DMS79 treated with DMSO at 0.1 percent for 48 hours (cell line): ENCODE results near the gene ATP10B.
A peak's percentile ranks its signal among the peaks of the same experiment; 100 is the strongest.
"Not testable (repeated sequence)": the region's sequence is repeated elsewhere in the genome, so short reads cannot be mapped to it uniquely, and the experiment has no call there.

Experiments used
- DNase-seq: peaks from one replicate; lab custom pipeline; 2025; lab: John Stamatoyannopoulos, UW

Gene ATP10B

DNA sequence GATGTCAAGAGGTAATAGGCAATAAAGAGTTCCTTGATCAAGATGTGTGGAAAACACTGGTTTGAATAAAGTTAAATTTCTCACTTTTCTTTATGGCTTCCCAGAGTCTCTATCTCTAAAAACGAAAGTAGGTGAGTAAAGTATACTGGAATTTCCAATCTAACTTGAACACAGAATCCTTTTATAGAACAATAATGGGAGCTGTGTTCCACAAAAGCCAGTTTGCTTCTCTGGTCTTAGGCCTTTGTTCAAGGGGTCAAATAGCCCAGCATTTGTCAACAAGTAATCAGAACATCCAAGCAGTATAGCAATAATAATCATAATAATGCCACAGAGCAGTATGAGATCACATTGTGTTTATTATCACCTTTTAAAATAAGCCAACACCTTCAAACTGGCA is 20.2 kb downstream of the ATP10B start:
- no peak for DNase-seq

DNA sequence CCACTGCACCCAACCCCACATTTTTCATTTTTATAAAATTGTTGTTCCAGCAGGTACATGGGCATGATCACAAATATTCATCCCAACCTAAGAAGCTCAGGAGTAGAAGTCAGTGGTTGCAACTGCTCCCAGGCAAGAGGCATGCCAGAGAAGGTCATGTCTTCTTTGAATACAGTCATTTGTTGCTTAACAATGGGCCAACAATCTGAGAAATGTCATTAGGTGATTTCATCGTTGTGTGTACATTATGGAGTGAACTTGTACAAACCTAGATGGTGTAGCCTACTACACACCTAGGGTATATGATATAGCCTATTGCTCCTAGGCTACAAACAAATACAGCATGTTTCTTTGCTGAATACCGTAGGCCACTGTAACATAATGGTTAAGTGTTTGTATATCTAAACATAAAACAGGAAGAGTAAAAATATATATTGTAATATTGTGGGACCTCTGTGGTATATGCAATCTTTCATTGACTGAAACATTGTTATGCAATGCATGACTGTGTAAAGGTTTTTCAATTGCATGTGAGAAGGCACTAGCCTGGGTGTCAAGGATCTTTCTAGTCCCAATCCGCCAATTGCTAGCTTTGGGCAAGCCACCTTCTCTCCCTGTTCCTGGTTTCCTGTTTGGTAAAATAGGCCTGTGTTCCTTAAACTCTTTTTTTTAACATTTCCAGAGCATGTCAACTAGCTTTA is 27.6 kb downstream of the ATP10B start:
- no peak for DNase-seq

DNA sequence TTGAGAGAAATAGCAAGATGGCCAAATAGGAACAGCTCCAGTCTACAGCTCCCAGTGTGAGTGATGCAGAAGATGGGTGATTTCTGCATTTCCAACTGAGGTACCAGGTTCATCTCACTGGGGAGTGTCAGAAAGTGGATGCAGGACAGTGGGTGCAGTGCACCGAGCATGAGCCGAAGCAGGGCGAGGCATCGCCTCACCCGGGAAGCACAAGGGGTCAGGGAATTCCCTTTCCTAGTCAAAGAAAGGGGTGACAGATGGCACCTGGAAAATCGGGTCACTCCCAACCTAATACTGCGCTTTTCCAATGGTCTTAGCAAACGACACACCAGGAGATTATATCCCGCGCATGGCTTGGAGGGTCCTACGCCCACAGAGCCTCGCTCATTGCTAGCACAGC is 39.0 kb downstream of the ATP10B start:
- DNase-seq: not testable (repeated sequence)

DNA sequence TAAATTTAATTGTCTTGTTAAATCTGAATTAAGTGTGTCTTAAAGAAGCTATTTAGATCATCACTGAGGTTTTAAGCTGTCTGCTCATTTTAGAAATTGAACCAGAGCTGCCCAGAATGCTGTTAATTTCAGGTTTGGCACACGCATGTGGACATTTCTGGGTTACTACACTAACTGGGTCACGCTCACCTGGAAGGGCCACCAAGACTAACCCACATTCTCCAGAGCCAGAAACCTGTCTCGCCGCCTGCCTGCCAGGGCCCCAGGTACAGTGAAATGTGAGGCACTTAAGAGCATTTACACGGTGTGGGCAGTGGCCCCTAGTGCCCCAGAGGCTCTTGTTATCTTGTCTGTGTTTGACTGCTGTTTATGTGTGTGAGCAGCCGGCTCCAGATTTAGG is 46.6 kb downstream of the ATP10B start:
- DNase-seq: peak; percentile 12

DNA sequence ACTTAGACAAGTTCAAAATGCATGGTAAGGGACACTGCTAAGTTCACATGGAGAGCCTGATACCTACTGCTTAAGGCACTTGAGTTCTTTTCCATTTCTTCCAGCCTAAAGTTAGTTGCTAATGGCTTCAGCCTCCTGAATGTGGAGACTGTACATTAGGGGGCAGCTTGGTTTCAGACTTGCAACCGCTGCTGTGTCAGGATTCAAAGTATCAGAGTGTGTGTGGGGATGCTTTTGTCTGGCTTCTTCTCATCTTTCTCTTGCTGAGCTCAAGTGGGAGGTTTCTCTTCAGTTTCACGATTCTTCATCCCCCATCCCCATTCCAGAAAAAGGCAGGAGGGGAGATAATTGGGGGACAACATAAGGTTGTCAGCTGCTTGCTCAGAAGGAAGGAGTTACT is 49.4 kb downstream of the ATP10B start:
- DNase-seq: no peak

DNA sequence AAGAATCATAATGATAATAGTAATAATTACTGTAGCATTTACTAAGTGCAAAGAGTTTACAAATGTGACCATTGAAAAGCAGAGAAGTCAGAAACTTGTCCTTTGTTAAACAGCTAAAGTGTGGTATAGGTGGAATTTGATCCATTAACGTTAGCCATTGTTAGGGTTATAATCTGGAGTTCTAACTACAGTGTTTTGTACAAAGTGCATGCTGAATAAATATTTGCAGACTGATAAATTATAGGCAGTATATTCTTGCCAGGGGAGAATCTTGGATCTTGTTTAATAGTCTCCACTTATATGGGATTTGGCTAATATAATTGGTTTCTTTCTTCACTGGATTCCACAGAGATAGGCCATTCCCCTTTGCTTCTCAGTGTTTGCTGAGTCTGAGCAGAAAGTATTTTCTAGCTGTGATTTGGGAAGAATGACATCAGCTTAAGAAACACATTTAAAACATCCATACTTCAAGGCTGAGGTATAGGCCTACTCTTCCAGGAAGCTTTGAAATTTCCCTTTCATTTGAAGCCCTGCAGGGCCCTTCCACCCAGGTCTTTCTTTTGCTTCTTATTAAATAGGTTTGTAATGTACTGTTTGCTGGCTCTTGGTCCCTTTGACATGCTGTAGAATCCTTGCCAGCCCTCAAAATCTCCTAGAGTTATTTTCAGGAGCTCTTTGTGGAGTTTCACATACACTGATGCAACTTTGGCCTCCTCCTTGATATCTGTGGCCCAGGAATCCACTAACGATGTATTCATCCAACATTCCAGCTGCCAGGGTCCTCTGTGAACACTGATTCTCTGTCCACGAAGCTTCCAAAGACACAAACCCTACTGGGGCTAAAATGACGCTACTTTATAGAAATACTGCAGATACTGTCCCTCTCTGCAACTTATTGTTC is 51.4 kb downstream of the ATP10B start:
- DNase-seq: no peak

DNA sequence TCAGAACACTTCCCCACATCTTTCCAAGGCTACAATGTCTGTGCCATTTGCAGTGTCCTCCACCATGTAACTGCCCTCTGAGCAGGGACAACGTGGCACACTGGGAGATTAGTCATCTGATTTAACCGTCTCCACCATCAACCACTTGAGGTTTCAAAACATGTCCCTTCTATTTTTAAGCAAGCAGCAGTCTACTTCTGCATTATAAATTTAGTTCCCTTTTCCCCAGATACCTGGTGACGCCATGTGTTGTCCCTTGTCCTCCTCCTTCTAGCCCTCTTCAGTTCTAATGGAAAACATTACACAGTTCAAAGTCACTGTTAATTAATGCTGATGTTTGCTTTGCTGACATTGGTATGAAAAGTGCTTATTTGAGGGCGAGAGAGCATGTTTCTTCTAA is 52.8 kb downstream of the ATP10B start:
- DNase-seq: peak; percentile 83

DNA sequence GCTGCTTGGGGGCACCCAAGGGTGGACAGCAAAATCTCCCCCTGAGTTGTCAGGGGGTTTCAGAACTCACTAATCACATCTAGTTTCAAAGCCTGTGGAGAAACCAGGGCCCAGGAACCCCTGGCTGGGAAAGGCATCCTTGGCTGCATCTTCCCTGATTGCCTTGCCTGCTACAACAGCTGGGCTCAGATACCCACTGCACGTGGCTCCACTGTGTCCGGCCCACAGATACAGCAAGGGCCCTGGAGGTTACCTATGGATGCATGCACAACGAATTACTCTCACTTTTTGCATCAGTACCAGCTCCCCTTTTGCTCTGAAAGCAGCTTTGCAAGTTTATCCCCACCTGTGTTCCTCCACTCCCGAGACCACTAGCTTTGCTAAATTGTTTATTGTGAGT is 55.0 kb downstream of the ATP10B start:
- DNase-seq: no peak

DNA sequence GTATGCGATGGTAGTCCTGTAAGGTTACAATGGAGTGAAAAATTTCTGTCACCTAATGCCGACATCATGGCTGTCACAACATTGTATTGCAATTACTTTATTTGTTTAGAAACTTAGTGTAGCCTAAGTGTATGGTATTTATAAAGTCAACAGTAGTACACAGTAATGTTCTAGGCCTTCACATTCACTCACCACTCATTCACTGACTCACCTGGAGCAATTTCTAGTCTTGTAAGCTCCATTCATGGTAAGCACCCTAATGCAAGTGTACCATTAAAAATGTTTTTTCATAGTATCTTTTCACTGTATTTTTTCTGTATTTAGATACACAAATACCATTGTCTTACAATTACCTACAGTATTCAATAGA is 58.5 kb downstream of the ATP10B start:
- no peak for DNase-seq

DNA sequence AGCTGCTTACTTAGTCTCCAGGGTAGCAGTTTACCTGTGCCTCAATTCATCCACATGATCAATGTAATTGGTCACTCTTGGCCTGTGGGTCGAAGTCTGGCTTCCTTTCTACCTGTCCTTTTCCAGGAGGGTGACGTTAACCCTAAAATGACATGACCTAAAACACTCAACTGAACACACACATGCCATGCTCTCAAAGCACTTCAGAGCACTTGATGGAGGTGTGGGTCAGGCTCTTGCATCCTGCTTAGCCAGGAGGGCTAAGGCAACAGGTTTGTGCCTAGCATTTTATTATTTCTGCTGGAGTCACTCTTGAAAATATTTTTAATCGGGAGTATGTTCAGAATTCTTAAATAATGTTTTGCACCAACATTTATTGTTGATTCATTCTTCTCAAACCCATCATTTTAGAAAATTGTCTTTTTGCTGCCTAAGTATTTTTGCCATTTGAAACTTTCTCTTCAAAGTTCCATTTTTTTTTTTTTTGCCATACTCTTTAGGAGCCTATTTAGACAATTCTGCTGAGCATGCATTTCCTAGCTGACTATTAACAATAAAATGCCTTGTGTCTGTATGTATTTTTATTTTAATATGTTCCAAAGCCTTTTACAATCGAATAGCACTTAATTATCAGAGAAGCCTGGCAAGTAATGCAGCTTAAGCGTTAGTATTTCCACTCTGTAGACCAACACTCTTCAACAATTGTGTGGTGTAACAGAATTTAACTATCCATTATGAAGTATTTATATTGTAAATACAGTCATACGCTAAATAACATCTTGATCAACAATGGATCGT is 59.1 kb downstream of the ATP10B start:
- no peak for DNase-seq

DNA sequence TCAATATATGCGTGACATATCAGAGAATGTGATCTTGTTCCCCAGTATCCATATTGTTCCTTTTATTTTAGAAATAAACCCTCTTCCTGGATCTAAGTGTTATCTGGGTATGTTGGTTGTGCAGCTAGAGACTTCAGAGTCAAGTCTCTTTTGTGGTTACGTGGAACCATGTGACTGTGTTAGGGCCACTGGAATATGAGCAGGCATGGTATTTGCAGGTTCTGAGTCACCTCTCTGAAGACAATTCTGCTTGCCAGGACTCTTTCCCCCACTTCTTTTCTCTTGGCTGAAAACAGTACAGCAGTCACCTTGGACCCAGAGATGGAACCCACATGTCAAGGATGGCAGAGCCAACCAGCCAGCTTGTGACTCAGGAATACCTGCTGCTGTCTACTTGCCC is 59.7 kb downstream of the ATP10B start:
- DNase-seq: no peak

DNA sequence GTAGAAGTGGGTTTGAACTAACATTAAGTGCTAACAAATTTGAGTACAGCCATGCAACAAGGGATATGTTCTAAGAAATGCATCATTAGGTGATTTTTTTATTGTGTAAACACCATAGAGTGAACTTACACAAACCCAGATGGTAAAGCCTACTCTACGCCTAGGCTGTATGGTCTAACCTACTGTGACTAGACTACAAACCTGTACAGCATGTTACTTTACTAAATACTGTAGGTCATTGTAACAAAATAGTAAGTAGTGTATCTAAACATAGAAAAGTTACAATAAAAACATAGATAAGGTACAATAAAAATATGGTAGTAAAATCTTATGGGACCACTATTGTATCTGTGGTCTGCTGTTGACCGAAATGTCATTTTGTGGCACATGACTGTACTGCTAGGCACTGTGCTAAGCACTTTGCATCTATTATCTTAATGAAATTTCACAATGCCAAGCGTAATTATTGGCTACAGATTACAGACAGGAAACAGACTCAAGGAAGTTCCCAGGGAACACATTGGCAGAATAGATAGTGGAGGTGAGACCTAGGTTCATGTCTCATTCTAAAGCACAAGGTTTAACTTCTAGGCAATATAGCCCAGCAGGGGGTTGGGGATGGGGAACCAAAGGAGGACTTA is 62.7 kb downstream of the ATP10B start:
- DNase-seq: no peak

DNA sequence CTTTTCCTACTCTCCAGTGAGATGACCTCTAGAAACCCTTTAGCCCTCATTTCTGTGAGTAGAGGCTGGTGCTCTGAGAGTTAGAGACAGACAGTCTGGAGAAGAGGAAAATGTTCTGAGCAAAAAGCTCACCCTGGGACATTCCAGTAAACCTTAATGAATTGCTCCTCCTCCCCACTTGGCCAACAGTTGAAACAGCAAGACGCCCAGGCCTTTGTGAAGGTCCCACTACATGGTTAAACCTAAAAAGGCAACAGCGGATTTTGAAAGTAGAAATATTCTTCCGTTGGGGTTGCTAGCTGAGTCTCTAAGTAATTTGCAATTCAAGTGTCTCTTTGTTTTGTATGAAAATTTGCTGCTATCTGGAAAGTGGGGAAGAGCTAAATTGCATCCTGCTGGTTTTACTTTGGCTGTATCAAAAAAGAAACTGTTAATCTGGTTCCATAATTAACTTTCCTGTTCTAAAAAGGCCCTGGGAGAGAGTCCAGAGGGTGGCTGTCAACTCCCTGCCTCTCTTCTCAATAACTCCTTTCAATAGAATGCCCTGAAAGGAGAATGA is 63.8 kb downstream of the ATP10B start:
- DNase-seq: no peak

DNA sequence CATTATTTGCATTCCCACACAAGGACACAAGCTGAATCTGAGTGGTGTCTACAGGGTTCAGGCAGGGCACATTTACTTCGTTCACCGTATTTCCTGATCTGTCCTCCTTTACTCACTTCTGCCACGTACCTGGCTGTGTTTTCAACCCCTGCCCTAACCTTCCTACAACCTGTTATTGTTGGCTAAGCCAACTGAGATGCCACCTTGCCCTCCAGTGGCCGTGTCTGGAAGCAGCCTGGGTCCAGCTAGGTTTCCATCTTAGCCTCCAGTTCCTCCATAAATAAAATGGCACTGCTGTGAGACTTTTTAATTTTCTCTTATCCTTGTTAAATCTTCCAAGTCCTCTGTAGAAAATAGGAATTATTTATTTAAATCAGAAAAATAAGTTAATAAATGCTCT is 64.8 kb downstream of the ATP10B start:
- DNase-seq: no peak

DNA sequence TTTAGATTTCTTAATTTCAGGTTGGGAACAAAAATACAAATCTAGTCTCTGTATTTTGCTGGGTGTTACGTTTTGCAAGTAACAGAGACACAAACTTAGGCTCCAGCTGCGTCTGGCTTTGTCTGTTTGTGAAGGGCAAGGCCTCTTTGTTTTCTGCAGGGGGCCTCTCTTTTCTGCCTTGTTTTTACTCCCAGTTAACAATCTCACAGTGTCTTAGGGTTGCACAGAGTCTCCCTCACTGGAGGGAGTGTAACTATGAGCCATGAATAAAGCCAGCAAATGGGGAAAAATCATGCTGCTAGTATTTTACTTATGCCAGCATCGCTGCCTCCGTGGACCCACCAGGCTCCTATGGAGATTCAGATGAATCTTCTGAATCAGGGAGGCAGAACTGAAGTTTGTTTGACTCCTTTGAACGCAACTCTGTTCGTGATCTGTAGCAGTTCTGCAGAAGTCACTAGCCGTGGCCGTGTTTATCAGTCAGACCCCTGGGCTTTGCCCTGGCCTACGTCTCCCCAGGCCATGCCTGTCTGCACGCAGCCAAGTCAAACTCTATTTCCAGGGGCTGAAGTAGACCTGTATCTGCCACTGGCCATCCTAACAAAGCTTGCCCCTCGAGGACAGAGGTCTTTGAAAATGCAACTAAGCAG is 77.2 kb downstream of the ATP10B start:
- DNase-seq: no peak

DNA sequence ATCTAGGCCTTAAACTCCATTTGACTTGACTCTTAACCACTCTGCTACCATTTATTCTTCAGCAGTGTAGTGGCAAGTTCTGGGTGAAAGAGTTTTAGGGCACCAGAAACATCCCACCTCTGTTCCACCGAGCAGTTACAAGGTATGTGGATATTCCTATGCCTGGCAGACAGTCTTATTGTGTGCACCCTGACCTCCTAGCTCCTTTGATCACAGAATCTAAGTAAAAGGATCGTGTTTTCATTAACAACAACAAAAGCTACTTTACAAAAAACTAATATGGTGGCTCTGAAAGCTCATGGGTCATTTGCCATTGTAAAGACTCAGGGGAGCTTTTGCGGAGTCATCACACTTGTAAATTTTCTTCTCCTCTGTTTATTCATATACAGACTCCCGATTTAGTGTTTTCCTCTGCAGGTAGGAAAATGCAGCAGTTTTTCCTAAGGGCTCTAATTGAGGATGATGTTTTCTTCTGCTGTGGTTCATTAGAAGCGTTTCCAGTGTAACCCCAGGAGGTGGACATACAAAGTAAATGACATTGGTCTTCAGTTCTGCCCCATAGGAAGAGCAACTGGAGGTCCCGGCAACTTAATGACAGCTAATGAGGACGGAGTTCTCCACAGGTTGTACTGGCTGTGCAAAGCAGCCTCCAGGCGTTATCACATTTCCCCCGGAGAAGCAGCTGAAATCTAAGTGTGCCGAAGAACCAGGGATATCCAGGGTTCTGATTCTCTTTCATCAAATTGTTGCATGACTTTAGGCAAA is 78.2 kb downstream of the ATP10B start:
- no peak for DNase-seq

DNA sequence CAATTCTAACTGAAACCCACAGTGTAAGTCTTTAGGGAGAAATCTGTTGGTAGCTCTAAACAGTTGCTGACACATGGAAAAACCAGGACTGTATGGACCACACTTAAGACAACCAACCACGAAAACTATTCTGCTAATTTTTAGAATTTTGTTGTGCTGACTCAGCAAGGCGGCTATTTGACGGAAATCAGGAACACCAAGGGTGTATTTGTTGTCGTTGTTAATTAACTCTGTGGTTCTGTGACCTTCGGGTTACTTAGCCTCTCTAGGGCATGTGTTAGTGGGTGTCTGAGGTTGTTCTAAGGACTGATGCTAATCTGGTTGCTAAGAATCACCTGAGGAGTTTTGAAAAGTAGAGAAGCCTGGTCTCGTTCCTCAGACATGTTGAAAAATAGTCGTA is 79.2 kb downstream of the ATP10B start:
- DNase-seq: no peak

DNA sequence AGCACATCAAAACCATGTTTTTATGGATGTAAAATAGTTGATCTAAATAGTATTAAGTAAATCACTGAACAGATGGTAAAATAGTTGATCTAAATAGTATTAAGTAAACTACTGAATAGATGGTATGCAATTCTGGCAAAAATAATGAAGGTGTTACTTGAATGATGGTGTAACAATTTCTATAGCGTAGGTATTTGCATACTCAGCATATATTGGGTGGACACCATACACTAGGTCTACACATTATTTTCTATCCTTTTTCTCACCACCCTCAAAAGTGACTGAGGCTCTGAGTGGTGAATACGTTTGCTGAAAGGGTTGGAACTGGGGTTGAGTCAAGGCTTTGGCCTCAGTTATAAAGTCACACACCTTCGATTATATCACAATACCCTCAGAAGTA is 81.3 kb downstream of the ATP10B start:
- no peak for DNase-seq

DNA sequence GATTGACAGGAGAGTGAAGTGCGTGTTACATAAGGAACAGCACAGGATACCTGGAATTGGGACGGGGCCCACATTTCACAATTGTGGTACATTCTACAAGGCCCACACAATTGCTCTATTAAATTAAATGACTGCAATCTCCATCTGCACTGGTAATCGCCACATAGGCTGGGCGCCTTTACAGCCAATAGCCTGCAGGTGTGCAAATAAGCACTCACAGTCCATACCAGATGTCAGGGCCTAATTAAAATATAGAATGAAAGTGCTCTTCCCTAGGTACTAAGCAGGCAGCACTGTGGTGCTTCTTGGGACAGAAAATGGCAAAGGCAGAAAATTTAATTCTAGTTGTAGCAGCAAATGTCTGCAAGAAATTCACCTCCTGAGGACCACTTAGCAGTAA is 82.7 kb downstream of the ATP10B start:
- no peak for DNase-seq

DNA sequence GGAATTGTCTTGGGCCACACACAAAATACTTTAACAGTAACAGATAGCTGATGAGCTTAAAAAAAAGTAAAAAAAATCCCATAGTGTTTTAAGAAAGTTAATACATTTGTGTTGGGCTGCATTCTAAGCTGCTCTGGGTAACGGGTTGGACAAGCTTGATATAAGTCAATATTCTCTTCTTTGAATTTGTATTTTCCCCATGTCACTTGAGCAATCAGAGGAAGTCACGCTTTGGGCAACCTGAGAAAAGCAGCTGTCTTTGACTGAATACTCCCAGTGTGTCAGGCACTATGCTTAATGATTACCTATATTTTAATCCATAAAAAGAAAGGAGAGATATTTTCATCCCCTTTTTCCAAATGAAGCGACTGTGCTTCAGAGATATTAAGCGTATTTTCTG is 84.9 kb downstream of the ATP10B start:
- DNase-seq: no peak

DNA sequence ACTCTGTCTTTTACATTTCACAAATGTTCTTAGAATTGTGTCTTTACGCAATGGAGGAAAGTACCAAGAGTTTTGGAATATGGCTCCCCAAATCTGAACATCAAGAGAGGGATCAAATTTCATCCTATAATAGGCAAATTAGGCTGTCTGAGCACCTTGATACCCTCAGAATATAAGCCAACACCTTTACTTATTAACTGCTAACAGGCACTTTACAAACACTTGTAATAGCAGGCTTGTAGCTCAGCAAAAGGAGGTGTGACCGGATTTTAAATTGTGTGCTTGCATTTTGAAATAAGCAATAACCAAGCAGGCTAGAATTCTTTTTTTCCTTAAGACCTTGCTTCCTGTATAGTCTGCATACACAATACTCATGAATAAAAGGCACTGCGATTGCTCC is 92.0 kb downstream of the ATP10B start:
- no peak for DNase-seq
